NCI-H524 treated with DMSO at 0.1 percent for 48 hours (cell line): ENCODE results near the gene PMM1.
"Not testable (repeated sequence)": the region's sequence is repeated elsewhere in the genome, so short reads cannot be mapped to it uniquely, and the experiment has no call there.

Experiments
- DNase-seq: peaks from one replicate; lab custom pipeline; 2025; lab: John Stamatoyannopoulos, UW

The PMM1 gene

DNA sequence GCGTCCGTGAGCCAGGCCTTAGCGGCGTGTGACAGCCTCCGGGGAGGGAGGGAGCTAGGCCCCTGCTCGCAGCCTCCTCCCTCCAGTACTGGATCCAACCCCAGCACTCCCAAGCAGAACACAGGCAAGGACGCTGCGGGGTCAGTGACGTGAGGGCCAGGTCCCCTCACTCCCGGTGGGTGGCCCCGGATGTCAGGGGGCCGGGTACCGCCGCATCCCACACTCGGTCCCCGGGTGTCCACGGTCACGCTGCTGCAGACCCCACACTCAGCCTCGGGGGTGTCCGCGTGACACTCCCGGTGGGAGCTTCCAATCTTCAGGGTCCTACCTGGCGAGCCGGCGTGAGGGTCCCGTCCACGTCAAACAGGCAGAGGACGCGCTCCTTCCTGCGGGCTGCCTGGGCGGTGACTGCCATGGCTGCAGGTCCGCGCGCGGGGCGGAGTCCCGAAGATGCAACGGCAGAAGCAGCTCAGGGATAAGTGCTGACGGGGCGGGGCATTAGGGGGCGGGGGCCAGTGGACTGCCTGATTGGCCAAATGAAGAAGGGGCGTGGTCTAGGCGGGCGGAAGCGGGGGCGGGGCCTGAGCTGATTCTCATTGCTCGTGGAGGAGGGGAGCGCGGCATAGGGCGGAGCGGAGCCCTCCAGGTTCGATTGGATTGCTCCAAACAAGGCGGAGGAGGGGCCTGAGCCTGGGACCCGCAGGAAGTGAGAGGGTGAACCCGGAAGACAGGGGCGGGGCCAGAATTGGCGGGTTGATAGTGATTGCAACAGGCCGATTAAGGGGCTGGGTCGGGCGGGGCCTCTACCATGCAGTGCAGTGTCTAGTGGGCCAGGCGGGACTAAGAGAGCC lies at the start of gene PMM1:
Gene PMM1 (minus strand): TSS at position 450 of the 851 bp plus-strand sequence. CDS start 35 bp downstream, at position 415.
- peak; percentile 95 for DNase-seq

DNA sequence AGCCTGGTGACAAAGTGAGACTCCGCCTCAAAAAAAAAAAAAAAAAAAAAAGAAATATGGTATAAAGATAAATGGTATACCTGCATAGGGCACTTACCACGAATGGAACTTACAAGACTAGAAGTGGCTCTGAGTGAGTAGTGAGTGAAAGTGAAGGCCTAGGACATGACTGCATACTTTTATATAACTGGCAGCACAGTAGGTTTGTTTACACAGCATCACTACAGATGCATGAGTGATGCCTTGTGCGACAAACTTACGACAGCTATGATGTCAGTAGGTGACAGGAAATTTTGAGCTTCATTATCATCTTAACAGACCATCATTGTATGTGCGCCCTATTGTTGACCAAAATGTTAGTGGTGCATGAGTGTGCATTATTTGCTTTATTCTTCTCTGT lies 49.1 kb upstream of the PMM1 start:
- DNase-seq: no peak

DNA sequence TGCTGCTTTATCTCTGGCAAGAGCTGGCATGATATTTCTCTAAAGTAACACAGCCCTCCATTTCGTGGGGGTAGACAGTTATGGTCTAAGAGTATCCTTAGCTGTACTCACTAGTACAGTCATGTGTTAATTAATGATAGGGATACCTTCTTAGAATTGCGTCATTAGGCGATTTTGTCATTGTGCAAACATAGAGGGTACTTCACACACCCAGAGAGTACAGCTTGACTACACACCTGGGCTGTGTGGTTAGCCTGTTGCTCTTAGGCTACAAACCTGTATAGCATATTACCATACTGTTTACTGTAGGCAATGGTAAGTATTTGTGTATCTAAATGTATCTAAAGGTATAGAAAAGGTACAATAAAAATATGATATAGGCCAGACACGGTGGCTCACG lies 48.5 kb upstream of the PMM1 start:
- DNase-seq: no peak

- not testable (repeated sequence) for DNase-seq
Observed at GRCh38 chr22:41637623-41638022, 48.0 kb upstream of the PMM1 start.

DNA sequence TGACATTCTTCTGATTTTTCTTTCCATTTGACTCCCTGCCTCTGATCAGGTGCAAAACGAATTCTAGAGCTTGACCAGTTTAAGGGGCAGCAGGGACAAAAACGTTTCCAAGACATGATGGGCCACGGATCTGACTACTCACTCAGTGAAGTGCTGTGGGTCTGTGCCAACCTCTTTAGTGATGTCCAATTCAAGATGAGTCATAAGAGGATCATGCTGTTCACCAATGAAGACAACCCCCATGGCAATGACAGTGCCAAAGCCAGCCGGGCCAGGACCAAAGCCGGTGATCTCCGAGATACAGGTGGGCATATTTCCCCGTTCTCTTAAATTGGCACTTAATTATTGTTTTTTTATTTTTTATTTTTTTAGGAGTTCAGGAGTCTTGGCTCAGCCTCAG lies 46.8 kb upstream of the PMM1 start:
- DNase-seq: no peak

GRCh38 chr22:41634610-41635009 lies 45.0 kb upstream of the PMM1 start:
- DNase-seq: not testable (repeated sequence)

DNA sequence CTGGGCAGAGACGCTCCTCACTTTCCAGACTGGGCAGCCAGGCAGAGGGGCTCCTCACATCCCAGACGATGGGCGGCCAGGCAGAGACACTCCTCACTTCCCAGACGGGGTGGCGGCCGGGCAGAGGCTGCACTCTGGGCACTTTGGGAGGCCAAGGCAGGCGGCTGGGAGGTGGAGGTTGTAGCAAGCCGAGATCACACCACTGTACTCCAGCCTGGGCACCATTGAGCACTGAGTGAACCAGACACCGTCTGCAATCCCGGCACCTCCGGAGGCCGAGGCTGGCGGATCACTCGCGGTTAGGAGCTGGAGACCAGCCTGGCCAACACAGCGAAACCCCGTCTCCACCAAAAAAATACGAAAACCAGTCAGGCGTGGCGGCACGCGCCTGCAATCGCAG lies 42.0 kb upstream of the PMM1 start:
- DNase-seq: not testable (repeated sequence)

DNA sequence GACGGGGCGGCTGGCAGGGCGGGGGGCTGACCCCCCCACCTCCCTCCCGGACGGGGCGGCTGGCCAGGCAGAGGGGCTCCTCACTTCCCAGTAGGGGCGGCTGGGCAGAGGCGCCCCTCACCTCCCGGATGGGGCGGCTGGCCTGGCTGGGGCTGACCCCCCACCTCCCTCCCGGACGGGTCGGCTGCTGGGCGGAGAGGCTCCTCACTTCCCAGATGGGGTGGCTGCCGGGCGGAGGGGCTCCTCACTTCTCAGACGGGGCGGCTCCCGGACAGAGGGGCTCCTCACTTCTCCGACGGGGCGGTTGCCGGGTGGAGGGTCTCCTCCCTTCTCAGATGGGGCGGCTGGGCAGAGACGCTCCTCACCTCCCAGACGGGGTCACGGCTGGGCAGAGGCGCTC lies 41.5 kb upstream of the PMM1 start:
- not testable (repeated sequence) for DNase-seq

GRCh38 chr22:41625577-41625976 lies 35.9 kb upstream of the PMM1 start:
- DNase-seq: no peak

- DNase-seq: no peak
Observed at GRCh38 chr22:41621911-41622179, 32.2 kb upstream of the PMM1 start.

DNA sequence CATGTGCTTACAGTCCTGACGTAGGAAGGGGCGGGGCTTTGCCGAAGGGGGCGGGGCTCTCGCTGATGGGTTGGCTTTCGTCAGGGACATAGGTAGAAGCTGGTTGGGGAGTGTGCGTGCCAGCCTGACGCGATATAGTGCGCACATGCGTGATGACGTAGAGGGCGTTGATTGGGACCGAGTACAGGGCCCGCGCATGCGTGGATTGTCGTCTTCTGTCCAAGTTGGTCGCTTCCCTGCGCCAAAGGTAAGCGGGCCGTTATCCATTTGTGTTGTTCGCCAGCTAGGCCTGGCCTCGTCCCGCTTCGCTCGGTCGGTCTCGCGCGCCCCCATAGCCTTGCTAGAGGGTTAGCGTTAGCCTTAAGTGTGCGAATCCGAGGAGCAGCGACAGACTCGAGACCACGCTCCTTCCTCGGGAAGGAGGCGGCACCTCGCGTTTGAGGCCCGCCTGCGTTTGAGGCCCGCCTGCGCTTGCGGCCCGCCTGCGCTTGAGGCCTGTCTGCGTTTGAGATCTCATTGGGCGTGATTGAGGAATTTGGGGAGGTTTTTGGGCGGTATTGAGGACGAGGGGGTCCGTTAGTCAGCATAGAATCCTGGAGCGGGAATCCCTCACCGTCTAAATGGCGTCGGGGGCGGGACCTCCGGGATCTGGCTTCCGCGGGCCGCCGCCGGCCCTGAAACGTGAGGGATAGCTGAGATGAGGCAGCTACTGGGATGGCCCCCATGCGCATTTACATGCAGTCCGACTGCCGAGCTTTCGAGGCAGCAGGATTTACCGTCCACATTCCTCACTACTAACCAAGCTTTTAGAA lies 31.7 kb upstream of the PMM1 start, which contains the start of gene XRCC6:
Gene XRCC6 (plus strand): TSS at position 197 of the 812 bp plus-strand sequence. CDS start 710 bp downstream, outside the sequence.
- DNase-seq: peak; percentile 98

DNA sequence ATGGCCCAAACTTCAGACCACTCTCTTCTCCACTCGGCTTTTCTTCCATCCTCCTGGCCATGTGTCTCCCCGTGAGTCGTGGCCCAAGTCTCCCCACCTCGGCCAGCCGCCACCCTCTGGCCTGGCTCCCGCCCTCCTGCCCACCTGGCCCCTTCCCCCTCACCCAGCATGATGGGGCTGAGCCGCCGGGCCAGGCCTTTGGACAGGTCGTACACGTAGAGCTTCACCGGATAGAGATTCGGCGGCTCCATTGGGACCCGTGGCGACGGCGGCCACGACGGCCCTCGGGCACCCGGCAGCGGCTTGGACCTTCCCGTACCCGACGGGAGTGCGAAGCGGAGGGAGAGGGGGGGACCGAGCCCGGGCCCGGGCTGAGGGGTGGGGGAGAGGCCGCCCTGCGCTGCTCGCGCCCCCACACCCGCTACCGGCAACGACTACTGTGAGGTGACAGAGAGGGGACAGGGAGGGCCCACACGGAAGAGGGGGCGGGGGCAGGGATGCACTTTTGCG lies 31.0 kb upstream of the PMM1 start, which contains the start of gene DESI1:
Gene DESI1 (minus strand): TSS at position 455 of the 510 bp plus-strand sequence. CDS start 204 bp downstream, at position 251.
- no peak for DNase-seq

- no peak for DNase-seq
Observed at GRCh38 chr22:41619979-41620588, 30.4 kb upstream of the PMM1 start.

- no peak for DNase-seq
Observed at GRCh38 chr22:41613456-41613855, 23.8 kb upstream of the PMM1 start.

- DNase-seq: no peak
Observed at GRCh38 chr22:41612603-41613306, 23.1 kb upstream of the PMM1 start.

DNA sequence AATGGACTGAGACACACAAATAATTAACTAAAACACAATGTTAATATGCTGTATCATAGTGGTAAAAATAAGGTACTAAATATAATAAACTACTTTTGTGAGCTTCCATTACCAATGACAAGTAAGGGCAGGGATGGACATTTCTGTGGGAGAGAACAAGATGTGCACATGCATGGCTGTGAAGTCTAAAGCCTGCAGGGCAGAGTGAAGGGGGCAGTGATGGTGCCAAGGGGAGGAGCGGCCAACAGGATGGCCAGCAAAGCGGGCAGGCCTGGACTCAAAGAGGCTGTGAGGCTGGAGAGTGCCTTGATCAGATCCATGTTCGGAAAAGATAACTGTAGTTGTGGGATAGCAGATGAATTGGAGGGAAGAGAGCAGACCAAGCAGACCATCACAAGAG lies 18.7 kb upstream of the PMM1 start:
- no peak for DNase-seq

- DNase-seq: no peak
Observed at GRCh38 chr22:41603873-41604332, 14.3 kb upstream of the PMM1 start.

DNA sequence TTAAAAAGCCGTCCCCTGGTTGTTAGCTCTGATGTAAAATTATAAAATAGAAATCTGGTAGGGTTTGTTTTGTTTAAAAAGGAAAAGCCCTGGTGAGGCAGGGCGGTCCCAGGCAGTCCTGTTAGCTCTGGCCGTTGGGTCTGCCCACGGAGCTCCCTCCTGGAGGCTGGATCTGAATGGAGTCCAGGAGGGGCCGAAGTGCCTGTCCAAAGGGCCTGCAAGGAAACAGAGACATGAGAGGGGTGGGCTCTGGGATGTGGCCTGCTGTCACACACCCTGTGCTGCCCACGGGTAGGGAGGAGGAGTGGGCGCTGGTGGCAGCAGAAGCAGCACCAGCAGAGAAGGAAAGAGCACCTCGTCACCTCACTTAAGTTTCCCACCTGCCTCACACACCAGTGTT lies 11.3 kb upstream of the PMM1 start:
- DNase-seq: no peak

GRCh38 chr22:41598891-41599635 lies 9.4 kb upstream of the PMM1 start:
- DNase-seq: no peak

DNA sequence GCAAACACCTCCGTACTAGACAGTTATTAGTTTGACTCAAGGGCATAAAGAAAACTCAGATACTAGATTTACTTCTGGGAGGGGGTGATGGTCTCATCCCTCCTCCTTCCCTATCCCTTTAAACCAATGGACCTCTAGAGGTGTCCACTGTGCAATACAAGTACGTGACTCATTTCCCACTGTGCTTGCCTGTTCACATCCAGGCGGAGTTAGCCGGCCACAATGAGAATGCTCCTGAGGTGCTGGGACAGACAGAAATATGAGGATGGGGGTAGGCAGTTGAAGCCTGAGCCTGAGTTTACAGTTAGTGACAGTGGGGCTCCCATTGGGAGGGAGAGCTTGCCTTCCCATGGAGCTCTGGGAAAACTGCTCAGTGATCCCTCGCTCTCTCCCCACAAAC lies 8.4 kb upstream of the PMM1 start:
- DNase-seq: no peak

GRCh38 chr22:41597635-41597953 lies 8.0 kb upstream of the PMM1 start:
- no peak for DNase-seq
